ENCODE measurements around the gene NCAPD2. TPM values are rescaled to one million over a fixed set of nuclear protein-coding genes. Genes with fewer than 3 reads are reported as not detected.

The NCAPD2 gene
- total RNA-seq, 4 donors from 2014 or later: 26.1 to 86.6 (median 32.7) TPM

DNA sequence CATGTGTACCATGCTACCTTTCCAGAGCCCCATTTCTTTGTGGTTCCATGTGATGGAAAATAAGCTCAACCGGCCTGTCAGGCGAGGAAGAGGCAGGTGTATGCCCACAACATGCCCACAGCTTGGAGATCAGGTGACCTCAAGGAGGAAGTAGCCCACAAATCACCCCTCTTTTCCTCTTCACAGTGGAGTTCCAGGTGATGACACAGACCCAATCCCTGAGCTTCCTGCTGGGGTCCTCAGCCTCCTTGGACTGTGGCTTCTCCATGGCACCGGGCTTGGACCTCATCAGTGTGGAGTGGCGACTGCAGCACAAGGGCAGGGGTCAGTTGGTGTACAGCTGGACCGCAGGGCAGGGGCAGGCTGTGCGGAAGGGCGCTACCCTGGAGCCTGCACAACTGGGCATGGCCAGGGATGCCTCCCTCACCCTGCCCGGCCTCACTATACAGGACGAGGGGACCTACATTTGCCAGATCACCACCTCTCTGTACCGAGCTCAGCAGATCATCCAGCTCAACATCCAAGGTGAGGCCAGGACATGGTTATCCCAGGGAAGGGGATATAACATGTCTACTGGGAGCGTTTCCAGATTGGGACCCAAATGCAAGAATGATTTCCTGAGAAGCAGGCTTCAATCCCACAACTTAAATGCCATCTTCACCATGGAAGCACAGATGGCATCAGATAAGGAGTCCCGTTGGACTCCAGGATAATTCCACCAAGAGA is 36.5 kb upstream of the NCAPD2 start:
- Histone ChIP-seq H3K27ac (peak overlapping the region in 1 of 4 donors; percentile 20), H3K36me3 (peaks cover 0 to 76% (median 0%) of the 10 kb centered on the region in 3 donors), H3K4me3 (no peak overlapping the region), H3K27me3 (no peaks in the 10 kb centered on the region), H3K4me1 (peaks cover 0 to 27% (median 18%) of the 10 kb centered on the region in 4 donors), H3K9me3 (no peaks in the 10 kb centered on the region)
- peak in 2 of 3 donors; percentile 30 to 44 for DNase-seq
- no peak for TF ChIP-seq POLR2A (IDR thresholded peaks at IDR 0.05)
- TF ChIP-seq, protein P1, sequence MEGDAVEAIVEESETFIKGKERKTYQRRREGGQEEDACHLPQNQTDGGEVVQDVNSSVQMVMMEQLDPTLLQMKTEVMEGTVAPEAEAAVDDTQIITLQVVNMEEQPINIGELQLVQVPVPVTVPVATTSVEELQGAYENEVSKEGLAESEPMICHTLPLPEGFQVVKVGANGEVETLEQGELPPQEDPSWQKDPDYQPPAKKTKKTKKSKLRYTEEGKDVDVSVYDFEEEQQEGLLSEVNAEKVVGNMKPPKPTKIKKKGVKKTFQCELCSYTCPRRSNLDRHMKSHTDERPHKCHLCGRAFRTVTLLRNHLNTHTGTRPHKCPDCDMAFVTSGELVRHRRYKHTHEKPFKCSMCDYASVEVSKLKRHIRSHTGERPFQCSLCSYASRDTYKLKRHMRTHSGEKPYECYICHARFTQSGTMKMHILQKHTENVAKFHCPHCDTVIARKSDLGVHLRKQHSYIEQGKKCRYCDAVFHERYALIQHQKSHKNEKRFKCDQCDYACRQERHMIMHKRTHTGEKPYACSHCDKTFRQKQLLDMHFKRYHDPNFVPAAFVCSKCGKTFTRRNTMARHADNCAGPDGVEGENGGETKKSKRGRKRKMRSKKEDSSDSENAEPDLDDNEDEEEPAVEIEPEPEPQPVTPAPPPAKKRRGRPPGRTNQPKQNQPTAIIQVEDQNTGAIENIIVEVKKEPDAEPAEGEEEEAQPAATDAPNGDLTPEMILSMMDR (IDR thresholded peaks at IDR 0.05): no peak

DNA sequence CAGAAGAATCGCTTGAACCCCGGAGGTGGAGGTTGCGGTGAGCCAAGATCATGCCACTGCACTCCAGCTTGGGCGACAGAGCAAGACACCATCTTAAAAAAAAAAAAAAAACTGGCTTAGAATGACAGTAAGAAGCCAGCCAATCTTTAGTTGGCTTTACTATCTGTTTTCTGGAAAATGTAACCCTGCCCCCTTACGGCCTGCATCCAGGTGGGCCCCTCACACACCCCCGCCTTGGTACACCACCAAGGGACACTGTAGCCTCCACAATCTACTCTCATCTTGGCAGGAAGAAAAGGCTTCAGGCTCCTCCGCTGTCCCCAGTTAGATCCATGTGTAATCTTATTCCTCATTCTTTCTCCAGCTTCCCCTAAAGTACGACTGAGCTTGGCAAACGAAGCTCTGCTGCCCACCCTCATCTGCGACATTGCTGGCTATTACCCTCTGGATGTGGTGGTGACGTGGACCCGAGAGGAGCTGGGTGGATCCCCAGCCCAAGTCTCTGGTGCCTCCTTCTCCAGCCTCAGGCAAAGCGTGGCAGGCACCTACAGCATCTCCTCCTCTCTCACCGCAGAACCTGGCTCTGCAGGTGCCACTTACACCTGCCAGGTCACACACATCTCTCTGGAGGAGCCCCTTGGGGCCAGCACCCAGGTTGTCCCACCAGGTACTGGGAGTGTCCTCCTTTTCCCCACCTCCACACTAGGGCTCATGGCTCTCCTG is 35.5 kb upstream of the NCAPD2 start:
- no peaks in the 10 kb centered on the region for H3K27me3 ChIP-seq
- H3K36me3 ChIP-seq: peaks cover 0 to 86% (median 0%) of the 10 kb centered on the region in 3 donors
- no peak overlapping the region for H3K4me3 ChIP-seq
- TF ChIP-seq POLR2A (IDR thresholded peaks at IDR 0.05): no peak
- TF ChIP-seq, protein P1 (IDR thresholded peaks at IDR 0.05): no peak
- H3K4me1 ChIP-seq: peaks cover 0 to 35% (median 20%) of the 10 kb centered on the region in 4 donors
- DNase-seq: peak in 1 of 3 donors; percentile 40
- no peaks in the 10 kb centered on the region for H3K9me3 ChIP-seq
- H3K27ac ChIP-seq: peak overlapping the region in 1 of 4 donors; percentile 83

DNA sequence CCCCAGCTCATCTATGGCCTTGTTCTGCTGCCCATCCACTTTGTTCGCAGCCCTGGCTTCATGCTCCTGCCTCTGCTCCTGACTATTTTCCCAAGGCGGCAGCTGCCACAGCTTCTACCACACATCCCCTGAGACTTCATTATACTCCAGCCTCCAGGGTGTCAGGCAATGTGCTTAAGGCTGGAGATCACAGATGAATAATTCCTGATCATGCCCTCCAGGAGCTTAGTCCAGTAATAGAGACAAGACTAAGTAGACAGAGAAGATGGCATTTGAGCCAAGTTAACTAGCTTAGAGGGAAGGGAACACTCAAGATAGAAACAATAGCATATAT is 34.9 kb upstream of the NCAPD2 start:
- DNase-seq: peak in 1 of 3 donors; percentile 12
- TF ChIP-seq, protein P1 (IDR thresholded peaks at IDR 0.05): no peak
- TF ChIP-seq POLR2A (IDR thresholded peaks at IDR 0.05): no peak
- Histone ChIP-seq H3K36me3 (peaks cover 0 to 85% (median 0%) of the 10 kb centered on the region in 3 donors), H3K9me3 (no peaks in the 10 kb centered on the region), H3K4me1 (peaks cover 0 to 38% (median 24%) of the 10 kb centered on the region in 4 donors), H3K4me3 (no peak overlapping the region), H3K27ac (peak overlapping the region in 1 of 4 donors; percentile 83), H3K27me3 (no peaks in the 10 kb centered on the region)

DNA sequence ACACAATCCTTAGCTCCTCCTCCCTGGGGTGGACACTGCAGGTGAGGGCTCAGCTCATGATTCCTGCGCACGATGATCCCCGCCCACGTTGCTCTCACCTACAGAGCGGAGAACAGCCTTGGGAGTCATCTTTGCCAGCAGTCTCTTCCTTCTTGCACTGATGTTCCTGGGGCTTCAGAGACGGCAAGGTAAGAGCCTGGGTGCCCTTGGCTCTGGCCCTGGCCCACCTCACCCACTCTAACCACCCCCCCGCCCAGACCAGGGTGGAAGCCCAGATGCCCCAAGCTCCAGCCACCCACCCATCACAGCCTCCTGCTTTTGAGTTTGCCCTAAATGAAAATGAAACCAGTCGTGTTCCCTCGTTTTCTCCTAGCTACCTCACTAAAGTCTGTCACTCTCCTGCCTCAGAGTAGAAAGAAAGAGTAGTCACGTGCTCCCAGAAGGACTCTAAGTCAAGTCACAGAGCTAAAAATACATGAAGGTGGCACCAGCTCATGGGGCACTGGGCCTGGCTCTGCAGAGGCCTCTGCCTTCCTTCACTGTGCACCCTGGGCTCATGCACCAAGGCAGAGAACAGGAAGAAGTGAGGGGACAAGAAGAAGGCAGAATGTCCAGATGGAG is 33.0 kb upstream of the NCAPD2 start:
- peaks cover 0 to 43% (median 28%) of the 10 kb centered on the region in 4 donors for H3K4me1 ChIP-seq
- peak in 1 of 3 donors; percentile 22 for DNase-seq
- H3K27ac ChIP-seq: peak overlapping the region; percentile 71 to 83 (median 77)
- H3K36me3 ChIP-seq: peaks cover 0 to 81% (median 0%) of the 10 kb centered on the region in 3 donors
- H3K4me3 ChIP-seq: no peak overlapping the region
- no peaks in the 10 kb centered on the region for H3K9me3 ChIP-seq
- no peak for TF ChIP-seq POLR2A (IDR thresholded peaks at IDR 0.05)
- TF ChIP-seq, protein P1 (IDR thresholded peaks at IDR 0.05): no peak
- H3K27me3 ChIP-seq: no peaks in the 10 kb centered on the region

DNA sequence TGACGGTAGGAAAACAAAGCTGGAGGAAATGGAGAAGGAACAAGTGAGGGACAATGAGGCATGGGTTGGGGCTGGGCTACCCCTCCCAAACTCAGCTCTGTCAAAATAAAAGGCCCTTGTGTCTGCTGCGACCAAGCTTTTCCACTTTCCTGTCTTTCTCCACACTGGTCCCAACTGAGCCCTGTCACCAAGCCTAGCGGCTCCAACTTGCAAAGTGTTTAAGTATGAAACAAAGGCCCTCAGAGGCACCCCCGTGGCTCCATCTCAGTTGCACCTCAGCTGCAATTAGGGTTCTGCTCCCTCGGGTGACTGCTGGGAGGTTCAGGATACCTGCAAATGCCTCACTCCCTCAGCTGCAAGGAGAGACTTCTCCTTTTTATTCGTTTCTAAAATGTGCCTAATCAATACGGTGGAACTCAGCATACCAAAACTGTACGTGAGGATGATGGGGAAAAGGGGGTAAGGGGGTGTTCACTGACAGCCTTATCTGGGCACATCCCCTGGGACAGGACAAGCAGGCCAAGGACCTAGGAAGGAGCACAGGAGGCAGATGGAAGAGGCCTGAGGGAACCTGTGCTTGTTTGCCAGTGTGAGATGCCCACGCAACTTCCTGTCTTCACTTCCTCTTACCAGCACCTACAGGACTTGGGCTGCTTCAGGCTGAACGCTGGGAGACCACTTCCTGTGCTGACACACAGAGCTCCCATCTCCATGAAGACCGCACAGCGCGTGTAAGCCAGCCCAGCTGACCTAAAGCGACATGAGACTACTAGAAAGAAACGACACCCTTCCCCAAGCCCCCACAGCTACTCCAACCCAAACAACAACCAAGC is 32.3 kb upstream of the NCAPD2 start:
- Histone ChIP-seq H3K4me1 (peaks cover 0 to 43% (median 28%) of the 10 kb centered on the region in 4 donors), H3K36me3 (peaks cover 0 to 83% (median 0%) of the 10 kb centered on the region in 3 donors), H3K9me3 (no peaks in the 10 kb centered on the region), H3K27me3 (no peaks in the 10 kb centered on the region), H3K4me3 (no peak overlapping the region), H3K27ac (peak overlapping the region; percentile 71 to 83 (median 77))
- TF ChIP-seq, protein P1 (IDR thresholded peaks at IDR 0.05): no peak
- TF ChIP-seq POLR2A (IDR thresholded peaks at IDR 0.05): no peak
- peak; percentile 57 to 97 (median 96) for DNase-seq
